Left renal cortex interstitium (tissue), 4 donors: ENCODE results near the gene EEF1AKMT2. TPM values are rescaled to one million over a fixed set of nuclear protein-coding genes. Genes with fewer than 3 reads are reported as not detected.

Experiments used
- DNase-seq, 4 donors: peaks; one replicate each; pipeline ENCODE4 v3.0.0-alpha.2; 2013; ENCODE audit warnings: low read depth in 4 of 4, low spot score in 2 of 4, missing footprints in 1 of 4
- polyA plus RNA-seq, 4 donors: library from polyadenylated mRNA; unstranded; fragments of 120-200 nt; gene quantifications; one replicate each; pipeline ENCODE4 v1.2.1, GENCODE V29; 2013; ENCODE audit not compliant: insufficient read length in 4 of 4

The EEF1AKMT2 gene
- polyA plus RNA-seq, 4 donors, result 28.4 to 43.2 (median 40.0) TPM

DNA sequence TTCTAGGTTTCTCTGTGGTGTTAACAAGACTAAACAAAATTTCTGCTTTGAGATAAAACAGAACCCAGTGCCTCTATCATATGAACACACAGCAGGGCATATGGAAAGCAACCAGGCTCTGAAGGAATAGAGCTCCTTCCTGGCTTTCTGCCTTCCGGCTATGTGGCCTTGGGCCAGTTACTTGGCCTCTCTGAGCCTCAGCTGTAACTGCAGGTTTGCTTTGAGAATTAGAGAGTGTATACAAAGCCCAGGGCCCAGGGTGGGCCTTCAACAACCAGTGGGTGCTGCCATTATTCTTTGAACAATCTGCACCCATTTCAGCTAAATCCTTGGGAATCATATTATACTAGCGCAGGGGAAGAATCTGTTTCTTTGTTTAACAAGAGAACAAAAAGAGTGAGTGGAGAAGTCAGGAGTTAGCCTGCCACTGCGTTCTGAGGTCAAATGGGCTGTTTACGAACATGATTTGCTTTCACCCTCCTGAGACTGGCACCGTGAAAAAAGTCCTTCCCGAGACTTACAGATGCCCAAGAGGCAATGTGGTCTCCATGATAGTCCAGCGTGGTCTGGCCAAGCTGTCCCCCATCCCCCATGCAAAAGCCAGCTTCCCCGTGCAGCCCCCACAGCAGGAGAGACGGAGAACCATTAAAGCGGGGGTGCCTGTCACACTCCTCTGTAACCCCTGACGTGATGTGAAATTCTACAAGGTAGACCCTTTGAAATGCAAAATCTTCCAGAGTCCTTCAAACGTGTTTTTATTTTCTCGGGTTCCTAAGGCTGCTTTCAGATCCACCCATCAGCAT, 52.4 kb downstream of the EEF1AKMT2 start:
- no peak for DNase-seq

- DNase-seq, result no peak
Observed at GRCh38 chr10:124738441-124738840, 53.2 kb downstream of the EEF1AKMT2 start.

DNA sequence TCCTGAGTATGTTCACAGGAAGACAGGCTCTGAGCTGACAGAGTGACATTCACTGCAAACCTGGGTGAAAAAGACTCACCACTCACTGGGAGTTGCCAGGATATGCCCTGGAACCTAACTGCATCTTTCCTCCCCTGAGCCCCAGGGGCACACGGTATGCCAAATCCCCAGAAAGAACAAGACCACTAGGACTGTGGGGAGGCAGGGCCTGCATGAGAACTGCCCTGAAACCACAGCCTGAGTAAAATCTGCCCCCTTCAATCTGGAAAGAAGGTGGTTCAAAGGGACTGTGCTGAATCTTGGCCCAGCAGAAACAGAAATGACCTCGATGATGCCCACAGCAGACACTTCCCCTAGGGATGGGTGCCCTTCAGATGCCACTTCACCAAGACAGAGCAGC, 54.0 kb downstream of the EEF1AKMT2 start:
- DNase-seq, result no peak

DNA sequence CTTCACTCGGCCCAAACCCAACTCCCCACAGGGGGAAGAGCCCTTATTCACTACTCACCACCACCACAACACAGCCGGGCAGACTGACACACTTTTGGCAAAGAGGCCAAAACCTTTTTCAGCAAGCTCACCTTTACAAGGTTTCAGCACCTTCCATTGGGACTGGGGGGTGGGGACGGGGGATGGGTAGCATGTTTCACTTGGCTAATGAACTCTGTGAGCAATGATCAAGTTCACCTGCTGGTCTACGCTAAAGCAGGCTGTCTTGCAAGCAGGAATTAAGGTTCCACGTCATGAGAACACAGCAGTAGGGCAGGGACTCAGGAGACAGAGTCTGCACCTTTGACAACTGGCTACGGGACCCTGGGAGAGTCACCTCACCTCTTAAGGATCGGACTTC, 54.5 kb downstream of the EEF1AKMT2 start:
- no peak for DNase-seq

DNA sequence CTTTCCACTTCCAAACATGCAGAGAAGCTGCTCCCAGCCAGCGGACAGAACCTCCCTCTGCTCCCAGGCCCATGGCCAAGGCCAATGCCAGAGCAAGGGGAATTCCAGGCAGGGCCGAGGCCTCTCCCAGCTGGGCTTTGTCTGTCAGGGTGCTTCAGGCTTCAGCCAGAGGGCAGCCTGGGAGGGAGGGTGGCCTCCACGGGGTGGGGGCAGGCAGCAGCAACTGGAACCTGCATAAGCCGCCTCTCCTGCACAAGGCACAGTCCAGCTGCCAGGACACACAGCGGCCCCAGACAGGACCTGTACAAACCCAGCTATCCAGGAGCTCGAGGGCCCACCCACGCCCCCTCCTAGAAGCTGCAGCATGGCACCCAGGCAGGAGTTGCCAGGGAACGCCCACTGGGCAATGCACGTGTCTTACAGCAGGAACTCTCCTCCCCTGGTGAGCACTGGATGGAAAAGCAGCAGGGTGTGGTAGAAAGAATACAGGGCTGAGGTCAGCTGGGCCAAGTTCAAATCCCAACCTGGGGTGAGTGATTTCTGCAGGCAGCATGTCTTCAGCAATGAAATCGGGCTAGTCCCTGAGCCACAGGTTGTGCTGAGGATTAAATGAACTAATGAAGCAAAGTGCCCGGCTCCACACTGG, 55.1 kb downstream of the EEF1AKMT2 start:
- DNase-seq, result no peak

DNA sequence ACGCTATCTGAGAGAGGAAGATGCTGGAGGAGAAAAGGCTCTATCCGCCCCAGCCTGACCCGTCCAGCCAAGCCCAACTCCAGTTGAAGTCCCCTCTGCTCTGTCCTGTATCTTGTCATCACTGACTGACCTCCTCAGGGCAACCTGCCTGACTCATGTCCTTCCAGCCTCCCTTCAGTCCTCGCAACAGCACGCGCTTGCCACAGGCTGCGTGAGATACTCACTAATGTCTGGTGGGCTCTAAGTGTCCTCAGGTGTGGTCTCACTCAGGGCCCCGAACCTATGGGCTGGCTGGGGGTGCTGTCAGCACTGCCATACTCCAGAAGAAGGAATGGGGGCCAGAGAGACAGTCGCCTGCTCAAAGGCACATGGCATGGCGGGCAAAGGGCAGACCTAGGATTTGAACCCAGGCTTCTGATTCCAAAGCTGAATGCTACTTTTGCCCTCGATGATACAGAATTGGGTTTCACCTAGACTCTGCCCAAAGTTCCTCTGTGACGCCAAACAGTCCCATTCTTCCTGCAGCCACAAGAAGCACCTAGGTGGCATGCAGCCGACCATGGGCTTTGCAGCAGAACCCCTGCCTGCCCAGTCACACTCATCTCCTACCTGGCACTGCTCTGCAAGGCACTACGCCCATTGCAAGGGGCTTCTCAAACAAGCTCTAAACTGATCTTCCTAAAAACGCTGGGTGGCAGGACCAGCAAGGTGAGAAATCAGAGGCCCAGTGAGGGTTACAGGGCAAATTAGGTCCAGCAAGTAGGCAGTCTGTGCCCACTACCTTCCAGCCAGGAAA, 56.0 kb downstream of the EEF1AKMT2 start:
- DNase-seq, result no peak

DNA sequence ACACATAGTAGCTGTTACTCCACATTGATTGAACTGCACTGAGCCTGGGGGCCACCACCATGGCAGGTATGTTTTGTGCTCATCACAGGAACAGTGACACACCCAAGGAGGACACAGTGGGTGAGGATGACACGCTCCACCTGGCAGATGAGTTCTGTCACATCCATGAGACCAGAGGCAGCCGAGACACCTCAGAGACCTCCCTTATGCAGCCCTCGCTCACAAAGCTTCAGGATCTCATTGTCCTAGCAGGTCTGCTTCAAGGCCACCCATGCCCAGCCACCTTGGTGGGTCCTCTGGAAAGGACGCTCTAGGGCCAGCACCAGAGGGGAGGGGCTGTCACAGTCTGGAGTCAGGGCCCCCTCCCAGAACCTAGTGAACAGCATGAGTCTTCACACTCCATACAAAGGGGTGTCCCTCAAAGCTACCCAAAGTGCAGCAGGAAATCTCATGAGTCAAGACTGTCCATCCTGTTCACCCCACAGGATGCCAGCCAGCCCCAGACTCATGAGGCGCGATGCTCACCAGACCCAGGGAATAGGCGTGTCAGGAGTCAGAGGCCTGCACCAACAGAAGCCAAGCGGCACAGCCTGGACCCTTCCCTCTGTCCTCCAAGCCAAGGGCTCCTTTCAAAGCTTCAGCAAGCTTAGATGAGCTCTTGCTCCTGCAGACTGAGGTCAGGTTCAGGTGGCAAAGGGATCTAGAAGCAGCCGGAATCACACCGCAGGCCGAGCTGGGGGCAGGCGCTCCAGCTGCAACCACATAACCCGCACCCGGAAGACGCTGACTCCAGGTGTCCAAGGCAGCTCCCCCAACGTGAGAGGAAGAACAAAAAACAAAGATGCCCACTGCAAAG, 57.1 kb downstream of the EEF1AKMT2 start:
- no peak for DNase-seq

GRCh38 chr10:124733571-124734245, 58.0 kb downstream of the EEF1AKMT2 start:
- no peak for DNase-seq

DNA sequence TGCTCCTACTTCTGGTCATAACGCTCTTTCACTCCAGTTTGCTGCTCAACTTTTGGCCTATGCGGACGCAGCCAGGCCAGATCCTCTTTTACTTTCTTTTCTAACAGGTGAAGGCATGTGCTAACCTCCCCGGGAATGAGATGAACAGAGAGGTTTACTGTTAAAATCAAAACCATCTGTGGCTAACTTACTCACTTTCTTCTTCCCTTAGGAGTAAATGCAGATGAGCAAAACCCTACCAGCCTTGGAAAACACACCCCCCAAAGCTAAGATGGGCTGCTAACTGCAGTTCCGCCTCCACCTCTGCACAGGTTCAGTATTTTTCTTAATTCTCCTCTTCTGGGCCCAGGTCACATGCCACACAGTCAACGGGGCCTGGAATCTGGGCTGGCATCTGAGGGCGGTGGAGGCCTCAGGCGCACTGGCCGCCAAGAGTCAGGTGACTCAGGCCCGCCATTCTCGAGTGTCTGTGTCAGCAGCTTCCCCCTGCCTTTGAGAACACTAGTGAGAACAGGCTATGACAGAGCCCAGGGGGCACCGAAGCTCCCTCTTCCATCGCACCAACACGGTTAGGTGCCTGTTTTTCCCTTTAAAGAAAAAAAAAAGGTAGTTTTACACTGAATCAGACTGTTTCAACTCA, 58.6 kb downstream of the EEF1AKMT2 start:
- DNase-seq, result no peak

DNA sequence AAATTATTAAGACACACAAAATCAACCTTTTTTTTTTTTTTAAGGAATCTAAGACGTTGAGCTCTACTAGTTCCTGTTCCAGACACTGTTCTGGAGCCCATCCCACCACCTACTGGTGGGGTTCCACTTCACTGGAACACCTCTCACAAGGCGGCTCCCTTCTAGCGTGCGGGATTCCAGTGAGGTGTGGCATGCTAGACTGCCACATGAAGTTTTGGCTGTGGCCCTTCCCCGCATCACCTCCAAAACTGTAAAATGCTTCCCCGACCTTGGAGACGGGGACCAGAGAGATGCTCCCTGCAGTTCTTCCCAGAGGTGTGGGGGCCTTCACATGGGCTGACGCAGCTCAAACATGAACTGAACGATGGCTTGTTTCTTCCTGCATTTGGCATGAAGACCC, 60.1 kb downstream of the EEF1AKMT2 start:
- no peak for DNase-seq

GRCh38 chr10:124730790-124731189, 60.9 kb downstream of the EEF1AKMT2 start:
- DNase-seq, result no peak

DNA sequence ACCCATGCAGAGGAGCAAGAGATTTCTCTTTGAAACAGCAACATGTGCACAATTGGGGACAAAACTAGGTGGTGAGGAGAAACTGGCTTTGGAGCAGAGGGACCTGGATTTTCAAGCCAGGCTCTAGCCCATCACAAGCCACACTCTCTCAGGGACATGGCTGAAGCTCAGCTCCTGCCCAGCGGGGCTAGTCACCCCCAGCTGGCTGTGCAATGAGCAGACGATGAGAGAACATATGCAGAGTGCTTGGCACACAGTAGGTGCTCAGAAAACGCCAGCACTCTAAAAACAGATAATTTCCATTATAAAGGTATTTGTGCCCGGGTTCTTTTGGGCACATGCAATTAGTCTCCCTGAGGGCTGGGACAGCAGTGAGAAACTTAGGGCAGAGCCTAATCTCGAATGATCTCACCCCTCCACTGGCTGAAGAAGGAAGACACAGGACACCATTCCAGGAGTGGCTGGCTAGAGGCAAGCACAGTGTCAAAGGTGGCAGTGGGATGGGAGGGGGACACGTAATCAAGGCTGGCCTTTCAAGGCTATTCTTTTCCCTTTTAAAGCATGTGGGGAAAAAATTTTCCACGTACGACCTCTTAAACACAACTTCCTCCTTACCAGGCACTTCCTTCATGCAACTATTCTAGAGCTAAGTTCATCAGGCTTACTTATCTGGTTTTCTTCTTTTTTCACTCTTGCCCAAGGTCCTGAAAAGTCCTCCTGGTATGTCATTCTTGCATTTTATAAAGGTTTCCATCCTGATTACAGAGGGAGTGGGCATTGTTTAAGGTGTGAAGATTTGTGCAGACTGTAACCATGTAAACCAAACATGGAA, 62.6 kb downstream of the EEF1AKMT2 start:
- DNase-seq, result no peak

- no peak for DNase-seq
Observed at GRCh38 chr10:124728071-124728829, 63.4 kb downstream of the EEF1AKMT2 start.

GRCh38 chr10:124727361-124727960, 64.2 kb downstream of the EEF1AKMT2 start:
- no peak for DNase-seq

DNA sequence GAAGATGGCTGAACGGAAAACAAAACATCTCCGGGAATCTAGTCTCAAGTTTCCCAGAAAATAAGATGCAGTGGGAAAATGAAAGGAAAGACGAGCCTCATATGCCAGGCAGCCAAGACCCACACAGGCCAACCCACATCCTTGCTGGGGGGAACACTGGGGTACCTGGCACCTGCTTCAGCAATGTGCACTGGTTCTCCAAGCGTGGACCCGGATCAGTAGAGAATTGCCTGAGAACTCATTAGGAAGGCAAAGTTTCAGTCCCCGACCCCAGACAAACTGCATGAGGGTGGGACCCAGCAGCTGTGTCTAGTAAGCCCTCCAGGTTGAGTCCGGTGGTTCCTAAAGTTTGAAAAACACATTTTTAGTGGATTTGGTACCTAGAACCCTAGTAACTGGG, 65.9 kb downstream of the EEF1AKMT2 start:
- no peak for DNase-seq

- no peak for DNase-seq
Observed at GRCh38 chr10:124725171-124725631, 66.5 kb downstream of the EEF1AKMT2 start.

GRCh38 chr10:124724279-124725027, 67.2 kb downstream of the EEF1AKMT2 start:
- DNase-seq, result no peak
